Mesendoderm (in vitro differentiated cells): Measurements from ENCODE around the gene CDHR4.
"Not testable (repeated sequence)": the region's sequence is repeated elsewhere in the genome, so short reads cannot be mapped to it uniquely, and the experiment has no call there.

Source experiments
- DNase-seq: peaks from one replicate; pipeline ENCODE4 v3.0.0; 2013
- H2AK5ac ChIP-seq: 2 replicates; pipeline ENCODE4 v1.6.1; 2013; ENCODE audit warnings: low read length, inconsistent platforms
- H2BK120ac ChIP-seq: 2 replicates; pipeline ENCODE4 v1.6.1; 2013; ENCODE audit warnings: low read depth, mild to moderate bottlenecking, low read length, moderate library complexity, mixed read lengths
- H2BK15ac ChIP-seq: replicated peaks from 2 replicates; pipeline ENCODE4 v1.6.1; 2013; ENCODE audit warnings: low read depth, mild to moderate bottlenecking, moderate library complexity
- H2BK5ac ChIP-seq: 2 replicates; pipeline ENCODE4 v1.6.1; 2013; ENCODE audit warnings: low read length, inconsistent platforms
- H3K18ac ChIP-seq: 2 replicates; pipeline ENCODE4 v1.6.1; 2013; ENCODE audit warnings: mild to moderate bottlenecking, low read length, mixed read lengths
- H3K23ac ChIP-seq: one replicate; pipeline ENCODE4 v1.6.1; 2013; ENCODE audit warnings: low read length
- H3K27ac ChIP-seq: 2 replicates; pipeline ENCODE4 v1.5.1; 2013; ENCODE audit warnings: low read depth, mild to moderate bottlenecking, inconsistent platforms, low read length, moderate library complexity
- H3K27me3 ChIP-seq: 2 replicates; pipeline ENCODE4 v1.6.1; 2013; ENCODE audit warnings: low read length, control low read depth, mild to moderate bottlenecking, inconsistent platforms; ENCODE audit not compliant: insufficient read depth, poor library complexity
- H3K36me3 ChIP-seq: 2 replicates; pipeline ENCODE4 v1.6.1; 2013; ENCODE audit warnings: low read length, inconsistent platforms; ENCODE audit not compliant: control insufficient read depth, insufficient read depth
- H3K4ac ChIP-seq: one replicate; pipeline ENCODE4 v1.6.1; 2013; ENCODE audit warnings: low read depth, mild to moderate bottlenecking, low read length, moderate library complexity
- H3K4me1 ChIP-seq: 2 replicates; pipeline ENCODE4 v1.6.1; 2013; ENCODE audit warnings: low read depth, low read length, inconsistent platforms; ENCODE audit not compliant: control insufficient read depth
- H3K4me2 ChIP-seq: 2 replicates; pipeline ENCODE4 v1.6.1; 2013; ENCODE audit warnings: low read length
- H3K4me3 ChIP-seq: 2 replicates; pipeline ENCODE4 v1.5.1; 2013; ENCODE audit warnings: mild to moderate bottlenecking, low read length
- H3K56ac ChIP-seq: one replicate; pipeline ENCODE4 v1.6.1; 2013; ENCODE audit warnings: low read length
- H3K79me1 ChIP-seq: 2 replicates; pipeline ENCODE4 v1.6.1; 2013; ENCODE audit warnings: low read length, inconsistent platforms
- H3K79me2 ChIP-seq: 2 replicates; pipeline ENCODE4 v1.6.1; 2013; ENCODE audit warnings: mild to moderate bottlenecking, low read length; ENCODE audit not compliant: control insufficient read depth, insufficient read depth
- H3K9ac ChIP-seq: 2 replicates; pipeline ENCODE4 v1.6.1; 2013; ENCODE audit warnings: low read length, inconsistent platforms
- H4K5ac ChIP-seq: one replicate; pipeline ENCODE4 v1.6.1; 2013; ENCODE audit warnings: low read length
- H4K8ac ChIP-seq: one replicate; pipeline ENCODE4 v1.6.1; 2013; ENCODE audit warnings: low read depth, mild to moderate bottlenecking, control low read depth, low read length, moderate library complexity
- WGBS: extraction: QIAGEN DNeasy Blood & Tissue Kit; methylation state at CpG from one replicate; pipeline ENCODE4 v1.1.7; 2013; ENCODE audit warnings: low lambda C conversion rate, missing lambda C conversion rate; ENCODE audit not compliant: insufficient coverage; ENCODE audit errors: extremely low coverage; 5-methylcytosine and 5-hydroxymethylcytosine counted together

Gene CDHR4

GRCh38 chr3:49841126-49841696, 41.5 kb upstream of the CDHR4 start:
- Histone ChIP-seq H3K27me3 (no peaks in the 10 kb centered on the region), H2BK120ac (no peak overlapping the region), H3K9ac (no peak overlapping the region), H3K79me1 (no peaks in the 10 kb centered on the region), H3K56ac (no peak overlapping the region), H3K18ac (no peak overlapping the region), H2BK15ac (no peak overlapping the region), H4K5ac (no peak overlapping the region), H3K4me1 (no peaks in the 10 kb centered on the region), H2BK5ac (no peak overlapping the region), H3K27ac (no peak overlapping the region), H4K8ac (no peak overlapping the region), H3K23ac (no peak overlapping the region), H3K36me3 (peaks cover 4% of the 10 kb centered on the region), H3K4ac (no peak overlapping the region), H3K4me2 (no peak overlapping the region), H2AK5ac (no peak overlapping the region), H3K4me3 (no peak overlapping the region), H3K79me2 (no peaks in the 10 kb centered on the region)
- DNase-seq = peak; percentile 69

GRCh38 chr3:49840388-49840787, 40.7 kb upstream of the CDHR4 start:
- Histone ChIP-seq H3K9ac (no peak overlapping the region), H3K27me3 (no peaks in the 10 kb centered on the region), H4K5ac (no peak overlapping the region), H3K27ac (no peak overlapping the region), H4K8ac (no peak overlapping the region), H3K4me1 (no peaks in the 10 kb centered on the region), H2BK120ac (no peak overlapping the region), H3K36me3 (peaks cover 4% of the 10 kb centered on the region), H3K79me1 (no peaks in the 10 kb centered on the region), H3K23ac (no peak overlapping the region), H2BK15ac (no peak overlapping the region), H2BK5ac (no peak overlapping the region), H3K79me2 (no peaks in the 10 kb centered on the region), H3K4me3 (no peak overlapping the region), H3K4ac (no peak overlapping the region), H3K56ac (no peak overlapping the region), H2AK5ac (no peak overlapping the region), H3K18ac (no peak overlapping the region), H3K4me2 (no peak overlapping the region)
- no peak for DNase-seq
- no CpG with 5 or more reads among the region's 2 CpGs for WGBS

GRCh38 chr3:49839193-49839809, 39.6 kb upstream of the CDHR4 start:
- Histone ChIP-seq H3K27ac (no peak overlapping the region), H3K27me3 (no peaks in the 10 kb centered on the region), H3K36me3 (peaks cover 5% of the 10 kb centered on the region), H3K79me2 (no peaks in the 10 kb centered on the region), H2BK15ac (no peak overlapping the region), H4K8ac (no peak overlapping the region), H3K4ac (no peak overlapping the region), H2AK5ac (no peak overlapping the region), H3K9ac (no peak overlapping the region), H3K56ac (no peak overlapping the region), H2BK120ac (no peak overlapping the region), H3K23ac (no peak overlapping the region), H2BK5ac (no peak overlapping the region), H3K4me1 (no peaks in the 10 kb centered on the region), H3K18ac (no peak overlapping the region), H3K4me2 (no peak overlapping the region), H4K5ac (no peak overlapping the region), H3K4me3 (no peak overlapping the region), H3K79me1 (no peaks in the 10 kb centered on the region)
- no CpG with 5 or more reads among the region's 6 CpGs for WGBS
- peak; percentile 69 for DNase-seq

GRCh38 chr3:49831341-49831740, 31.7 kb upstream of the CDHR4 start:
- H3K79me2 ChIP-seq = no peaks in the 10 kb centered on the region
- no peak overlapping the region for H3K4ac ChIP-seq
- no peak overlapping the region for H2BK15ac ChIP-seq
- H3K4me2 ChIP-seq = no peak overlapping the region
- H3K27ac ChIP-seq = no peak overlapping the region
- peaks cover 8% of the 10 kb centered on the region for H3K36me3 ChIP-seq
- WGBS = no CpG with 5 or more reads among the region's 3 CpGs
- H3K27me3 ChIP-seq = no peaks in the 10 kb centered on the region
- no peak overlapping the region for H4K8ac ChIP-seq
- DNase-seq = no peak
- H3K79me1 ChIP-seq = no peaks in the 10 kb centered on the region
- no peaks in the 10 kb centered on the region for H3K4me1 ChIP-seq
- H3K56ac ChIP-seq = no peak overlapping the region
- no peak overlapping the region for H2BK120ac ChIP-seq
- no peak overlapping the region for H3K4me3 ChIP-seq
- no peak overlapping the region for H3K18ac ChIP-seq
- no peak overlapping the region for H4K5ac ChIP-seq
- no peak overlapping the region for H2AK5ac ChIP-seq
- H3K23ac ChIP-seq = no peak overlapping the region
- H3K9ac ChIP-seq = no peak overlapping the region
- no peak overlapping the region for H2BK5ac ChIP-seq

- no peak overlapping the region for H2BK120ac ChIP-seq
- no peak overlapping the region for H3K4me2 ChIP-seq
- no peak overlapping the region for H4K5ac ChIP-seq
- WGBS = no CpG with 5 or more reads among the region's 6 CpGs
- no peak overlapping the region for H3K56ac ChIP-seq
- H3K79me2 ChIP-seq = no peaks in the 10 kb centered on the region
- no peak overlapping the region for H3K4me3 ChIP-seq
- no peak overlapping the region for H4K8ac ChIP-seq
- no peak overlapping the region for H2AK5ac ChIP-seq
- DNase-seq = no peak
- no peaks in the 10 kb centered on the region for H3K4me1 ChIP-seq
- H3K36me3 ChIP-seq = peaks cover 1% of the 10 kb centered on the region
- no peak overlapping the region for H3K23ac ChIP-seq
- H2BK15ac ChIP-seq = no peak overlapping the region
- no peaks in the 10 kb centered on the region for H3K27me3 ChIP-seq
- no peak overlapping the region for H3K18ac ChIP-seq
- H3K79me1 ChIP-seq = no peaks in the 10 kb centered on the region
- no peak overlapping the region for H3K9ac ChIP-seq
- H2BK5ac ChIP-seq = no peak overlapping the region
- no peak overlapping the region for H3K27ac ChIP-seq
- H3K4ac ChIP-seq = no peak overlapping the region
These were observed 26.3 kb upstream of the CDHR4 start for GRCh38 chr3:49826016-49826415.

GRCh38 chr3:49823131-49823530, 23.5 kb upstream of the CDHR4 start:
- not testable (repeated sequence) for H3K4me1 ChIP-seq, H2BK15ac ChIP-seq, H4K8ac ChIP-seq, H3K4me2 ChIP-seq, H3K27ac ChIP-seq, H3K4ac ChIP-seq, H3K79me1 ChIP-seq, H3K79me2 ChIP-seq, H2AK5ac ChIP-seq, H2BK5ac ChIP-seq, H3K23ac ChIP-seq, H3K56ac ChIP-seq, H3K27me3 ChIP-seq, H2BK120ac ChIP-seq, H3K4me3 ChIP-seq, H3K36me3 ChIP-seq, DNase-seq, H3K18ac ChIP-seq, H4K5ac ChIP-seq, H3K9ac ChIP-seq
- WGBS = no CpG with 5 or more reads among the region's 3 CpGs
